ENCODE results near the gene ZNF646.
"Not testable (repeated sequence)": the region's sequence is repeated elsewhere in the genome, so short reads cannot be mapped to it uniquely, and the experiment has no call there.

Gene ZNF646

DNA sequence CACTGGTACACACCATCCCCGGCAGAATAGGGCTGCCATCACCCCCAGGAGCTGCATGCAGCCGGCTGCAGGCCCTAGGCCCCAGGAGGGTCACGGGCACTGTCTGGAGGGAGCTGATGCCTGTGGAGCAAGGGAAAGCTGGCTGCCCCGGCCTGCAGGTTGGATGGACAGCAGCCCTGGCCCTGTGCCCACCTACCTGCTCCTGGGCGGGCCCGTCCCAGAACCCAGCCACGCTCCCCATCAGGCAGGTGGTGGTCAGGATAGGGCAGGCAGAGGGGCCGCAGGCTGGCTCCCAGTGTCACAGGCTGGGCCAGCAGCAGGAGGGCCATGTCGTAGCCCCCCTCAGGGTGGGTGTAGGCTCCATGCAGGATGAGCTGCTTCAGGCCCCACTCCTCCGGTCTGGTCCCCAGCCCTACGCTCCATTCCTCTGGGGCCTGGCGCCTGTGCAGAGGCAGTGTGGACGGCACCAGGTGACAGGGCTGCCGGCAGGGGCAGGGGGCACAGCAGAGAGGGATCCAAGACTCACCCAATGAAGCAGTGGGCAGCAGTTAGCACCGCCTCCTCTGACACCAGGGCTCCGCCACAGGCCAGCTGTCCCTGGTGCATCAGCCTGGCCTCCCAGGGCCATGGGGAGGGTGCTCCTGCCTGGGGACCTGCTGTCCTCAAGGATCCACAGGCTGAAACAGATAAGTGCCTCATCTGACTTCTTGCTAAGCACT is 10.5 kb downstream of the ZNF646 start:
- no peak for DNase-seq (ENCODE audit: low read depth)

DNA sequence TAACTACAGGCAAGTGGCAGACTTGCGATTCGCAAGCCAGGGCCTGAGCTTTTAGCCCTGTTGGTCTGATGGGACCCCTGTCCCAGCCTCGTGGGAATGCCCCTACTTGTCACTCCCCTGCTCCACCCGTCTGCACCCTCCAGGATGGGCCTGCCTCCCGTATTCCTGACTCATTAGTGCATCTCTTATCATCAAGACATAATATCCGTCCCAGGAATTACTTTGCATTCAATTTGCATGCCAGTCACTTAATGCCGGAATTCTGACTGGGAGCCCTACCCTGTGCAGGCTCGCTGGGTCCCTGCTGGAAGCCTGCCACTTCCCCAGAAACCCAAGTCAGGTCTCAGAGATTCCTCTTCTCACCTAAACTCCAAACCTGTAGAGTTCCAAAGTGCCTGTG is 11.2 kb downstream of the ZNF646 start:
- DNase-seq (ENCODE audit: low read depth), result no peak

GRCh38 chr16:31085873-31086628 is 11.8 kb downstream of the ZNF646 start:
- no peak for DNase-seq (ENCODE audit: low read depth)

- no peak for DNase-seq (ENCODE audit: low read depth)
These were observed 12.3 kb downstream of the ZNF646 start for GRCh38 chr16:31086629-31086906.

- DNase-seq (ENCODE audit: low read depth), result no peak
These were observed 13.3 kb downstream of the ZNF646 start for GRCh38 chr16:31087481-31087880.

GRCh38 chr16:31087971-31088370 is 13.7 kb downstream of the ZNF646 start:
- no peak for DNase-seq (ENCODE audit: low read depth)

GRCh38 chr16:31088459-31089183 is 14.4 kb downstream of the ZNF646 start, which contains the start of gene PRSS53:
TSS of gene PRSS53 (minus strand) at chr16:31088943. CDS start at chr16:31088809, 134 bp downstream.
- DNase-seq (ENCODE audit: low read depth), result no peak

DNA sequence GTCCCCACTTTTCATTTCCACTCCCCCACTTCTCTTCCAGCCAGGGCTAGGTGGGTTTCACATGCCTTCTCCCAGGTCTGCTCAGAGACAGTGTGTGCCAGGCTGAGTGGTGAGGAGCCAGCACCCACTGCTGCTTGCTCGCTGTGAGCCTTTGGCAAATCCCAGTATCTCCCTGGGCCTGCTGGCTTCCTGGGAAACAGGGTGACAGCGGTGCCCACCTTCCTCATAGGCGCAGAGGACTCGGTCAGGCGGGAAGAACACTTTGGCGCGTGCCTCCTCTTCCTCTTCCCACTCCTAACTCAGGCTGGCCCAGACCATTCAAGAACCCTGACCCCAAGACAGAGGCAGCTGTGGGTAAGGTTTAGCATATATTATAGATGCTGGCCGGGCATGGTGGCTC is 15.0 kb downstream of the ZNF646 start:
- DNase-seq (ENCODE audit: low read depth), result no peak

- DNase-seq (ENCODE audit: low read depth), result no peak
These were observed 16.3 kb downstream of the ZNF646 start for GRCh38 chr16:31090540-31090939.

GRCh38 chr16:31092330-31092729 is 18.1 kb downstream of the ZNF646 start:
- no peak for DNase-seq (ENCODE audit: low read depth)

- DNase-seq (ENCODE audit: low read depth), result no peak
These were observed 19.0 kb downstream of the ZNF646 start for GRCh38 chr16:31093132-31093703.

DNA sequence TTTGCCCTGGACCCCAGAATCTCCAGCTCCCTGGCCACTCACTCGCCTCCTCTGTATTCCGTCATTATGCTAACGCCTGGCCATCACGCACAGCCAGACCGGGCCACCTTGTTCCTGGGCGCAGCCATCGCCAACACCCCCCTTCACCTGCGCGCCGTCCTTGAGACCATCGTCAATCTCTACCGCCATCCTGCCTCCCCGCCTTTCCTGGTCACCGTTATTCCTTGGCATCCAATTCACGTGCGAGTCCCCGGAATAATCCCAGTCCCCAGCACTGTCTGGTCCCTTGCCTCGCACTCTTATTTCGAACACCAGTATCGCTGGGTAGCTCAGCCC is 19.8 kb downstream of the ZNF646 start:
- DNase-seq (ENCODE audit: low read depth), result no peak

DNA sequence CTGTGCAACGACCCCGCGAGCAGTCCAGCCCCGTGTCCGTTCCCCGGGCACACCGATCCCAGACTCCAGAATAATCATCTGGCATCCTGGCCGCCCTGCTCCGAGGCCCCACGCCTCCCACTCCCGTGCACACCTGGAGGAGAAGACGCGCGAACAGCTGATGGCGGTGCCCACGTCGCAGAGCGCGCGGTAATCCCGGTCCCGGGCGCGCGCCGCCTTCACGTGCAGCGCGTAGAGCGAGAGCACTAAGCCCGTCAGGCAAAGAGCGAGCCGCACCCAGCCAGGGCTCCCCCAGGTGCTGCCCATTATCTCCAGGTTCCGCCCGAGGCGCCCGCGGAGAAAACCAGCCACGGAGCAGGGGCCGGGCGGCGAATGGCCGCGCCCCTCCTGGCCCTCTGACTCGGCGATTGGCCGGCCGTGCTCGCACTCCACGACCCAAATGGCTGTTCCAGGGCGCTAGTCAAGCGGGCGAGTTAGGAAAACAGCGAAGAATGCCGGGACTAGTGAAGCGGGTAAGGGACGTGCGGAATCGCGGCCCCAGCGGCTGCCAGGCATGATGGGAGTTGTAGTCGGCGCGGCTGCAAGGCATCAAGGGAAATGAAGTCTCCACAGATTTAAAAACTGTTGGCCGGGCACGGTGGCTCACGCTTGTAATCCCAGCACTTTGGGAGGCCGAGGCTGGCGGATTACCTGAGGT is 20.4 kb downstream of the ZNF646 start, which contains the start of gene VKORC1:
TSS of gene VKORC1 (minus strand) at position 374 of the 697 bp plus-strand sequence. CDS start at position 306, 68 bp downstream.
- DNase-seq (ENCODE audit: low read depth), result peak; percentile 90

GRCh38 chr16:31099860-31100638 is 25.8 kb downstream of the ZNF646 start:
- no peak for DNase-seq (ENCODE audit: low read depth)

- not testable (repeated sequence) for DNase-seq (ENCODE audit: low read depth)
These were observed 26.8 kb downstream of the ZNF646 start for GRCh38 chr16:31100876-31101641.

DNA sequence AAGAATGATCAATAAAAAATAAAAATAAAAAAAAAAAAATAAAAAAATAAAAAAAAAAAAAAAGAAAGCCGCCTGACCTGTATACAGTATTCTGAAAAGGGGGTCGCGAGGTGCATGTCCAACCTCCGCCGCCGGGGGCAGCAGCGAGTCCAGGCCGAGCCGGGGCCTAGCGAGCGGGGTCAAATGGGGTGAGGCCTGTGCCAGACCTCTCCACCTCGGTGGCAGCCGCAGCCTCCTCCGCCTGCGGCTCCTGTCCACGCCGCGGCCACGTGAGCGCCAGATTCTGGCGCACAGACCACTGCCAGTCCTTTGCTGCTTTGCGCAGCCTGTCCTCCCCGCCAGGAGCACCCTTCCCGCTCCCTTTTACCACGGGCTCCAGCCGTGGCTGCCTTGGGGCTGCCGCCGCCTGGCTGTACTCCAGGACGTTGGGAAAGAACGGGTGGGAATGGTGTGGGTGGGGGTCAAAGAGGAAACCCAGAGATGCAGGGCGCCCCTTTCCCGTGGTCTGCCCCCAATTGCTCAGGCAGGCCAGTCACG is 31.5 kb downstream of the ZNF646 start:
- DNase-seq (ENCODE audit: low read depth), result no peak

DNA sequence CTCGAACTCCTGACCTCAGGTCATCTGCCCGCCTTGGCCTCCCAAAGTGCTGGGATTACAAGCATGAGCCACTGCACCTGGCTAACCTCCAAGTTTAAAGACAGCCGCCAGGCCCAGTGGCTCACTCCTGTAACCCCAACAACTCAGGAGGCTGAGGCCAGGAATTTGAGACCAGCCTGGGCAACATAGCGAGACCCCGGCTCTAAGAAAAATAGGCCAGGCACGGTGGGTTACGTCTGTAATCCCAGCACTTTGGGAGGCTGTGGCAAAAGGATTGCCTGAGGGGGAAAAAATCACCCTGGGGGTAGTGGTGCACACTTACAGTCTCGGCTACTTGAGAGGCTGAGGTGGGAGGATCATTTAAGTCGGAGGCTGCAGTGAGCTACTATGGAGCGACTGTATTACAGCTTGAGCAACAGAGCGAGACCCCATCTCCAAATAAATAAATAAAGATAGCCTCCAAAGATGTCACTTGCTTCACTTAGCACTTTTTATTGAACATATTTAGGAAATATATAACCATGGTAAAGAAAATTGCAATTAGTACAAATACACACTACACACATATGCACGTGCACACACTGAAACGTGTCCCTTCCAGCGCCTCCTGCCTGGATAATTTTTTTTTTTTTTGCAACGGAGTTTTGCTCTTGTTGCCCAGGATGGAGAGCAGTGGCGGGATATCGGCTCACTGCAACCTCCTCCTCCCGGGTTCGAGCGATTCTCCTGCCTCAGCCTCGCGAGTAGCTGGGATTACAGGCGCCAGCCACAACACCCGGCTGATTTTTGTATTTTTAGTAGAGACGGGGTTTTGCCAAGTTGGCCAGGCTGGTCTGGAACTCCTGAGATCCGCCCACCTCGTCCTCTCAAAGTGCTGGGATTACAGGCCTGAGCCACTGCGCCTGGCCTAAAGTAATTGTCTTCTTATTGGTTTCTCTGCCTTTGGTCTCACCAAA is 32.6 kb downstream of the ZNF646 start:
- no peak for DNase-seq (ENCODE audit: low read depth)

- no peak for DNase-seq (ENCODE audit: low read depth)
These were observed 33.2 kb downstream of the ZNF646 start for GRCh38 chr16:31107465-31107867.

Data from non-pigmented ciliary epithelial cell (primary cell).